PC-9 (cell line): Measurements from ENCODE around the gene FBXL15.

Experiments used
- CTCF ChIP-seq: fragments of 200-600 bp; sonication (generic); conservative IDR thresholded peaks from 2 replicates; pipeline ENCODE4 v1.6.1; 2017; ENCODE audit warnings: mixed run types, antibody characterized with exemption, mild to moderate bottlenecking, moderate library complexity
- EZH2 ChIP-seq: fragments of 200-600 bp; sonication (generic); IDR thresholded peaks from 2 replicates; pipeline ENCODE4 v1.8.0; 2017; ENCODE audit warnings: antibody characterized with exemption, low read depth

GRCh38 chr10:102453502-102453901, 32.9 kb downstream of the FBXL15 start:
- no peak for TF ChIP-seq CTCF
- no peak for TF ChIP-seq EZH2
